Measurements from ENCODE around the gene PALB2.

The PALB2 gene

DNA sequence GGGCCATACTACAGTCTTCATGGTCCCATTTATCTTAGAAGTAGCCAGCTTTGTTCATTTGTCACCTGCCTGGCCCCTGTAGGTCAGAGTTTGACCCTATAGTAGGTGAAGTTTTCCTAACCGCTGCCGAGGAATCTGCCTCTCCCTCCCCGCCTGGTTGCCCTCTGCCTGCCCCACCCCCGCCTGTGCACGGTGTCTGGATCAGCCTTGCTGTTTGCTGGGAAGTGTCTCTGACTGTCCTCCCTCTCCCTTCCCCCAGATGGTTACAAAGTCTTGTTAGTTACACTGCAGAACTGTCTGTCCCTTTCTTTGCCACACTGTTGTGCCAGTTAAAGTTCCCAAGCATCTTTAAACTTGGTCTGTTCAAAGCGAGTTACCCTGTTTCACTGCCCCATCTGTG is 77.9 kb downstream of the PALB2 start:
- DNase-seq (ENCODE audit: extremely low read depth, low read depth) = no peak
- TF ChIP-seq CTCF (IDR thresholded peaks at IDR 0.05; ENCODE audit: low read depth, low read length, missing control alignments) = no peak
- no peak overlapping the region for H3K4me3 ChIP-seq (replicated peaks; ENCODE audit: low read depth, low read length)

DNA sequence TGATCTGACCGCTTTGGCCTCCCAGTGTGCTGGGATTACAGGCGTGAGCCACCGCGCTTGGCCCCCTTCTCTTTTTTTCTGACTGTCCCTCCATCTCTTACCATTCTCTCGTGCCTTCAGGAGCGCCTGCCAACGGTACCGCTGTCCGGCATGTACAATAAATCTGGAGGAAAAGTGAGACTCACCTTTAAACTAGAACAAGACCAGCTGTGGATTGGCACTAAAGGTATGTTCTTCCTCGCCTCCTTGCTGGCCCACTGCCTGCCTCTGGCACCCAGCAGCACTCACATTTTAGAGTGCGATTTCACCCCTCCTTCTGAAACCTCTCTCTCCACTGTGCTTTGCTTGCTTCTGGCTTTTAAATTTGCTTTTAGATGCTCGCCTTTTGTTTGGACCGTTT is 78.6 kb downstream of the PALB2 start:
- H3K4me3 ChIP-seq (replicated peaks; ENCODE audit: low read depth, low read length) = no peak overlapping the region
- TF ChIP-seq CTCF (IDR thresholded peaks at IDR 0.05; ENCODE audit: low read depth, low read length, missing control alignments) = no peak
- DNase-seq (ENCODE audit: extremely low read depth, low read depth) = no peak

- no peak overlapping the region for H3K4me3 ChIP-seq (replicated peaks; ENCODE audit: low read depth, low read length)
- no peak for DNase-seq (ENCODE audit: extremely low read depth, low read depth)
- no peak for TF ChIP-seq CTCF (IDR thresholded peaks at IDR 0.05; ENCODE audit: low read depth, low read length, missing control alignments)
Measured at GRCh38 chr16:23561586-23561985, 79.5 kb downstream of the PALB2 start.

- DNase-seq (ENCODE audit: extremely low read depth, low read depth) = no peak
- no peak for TF ChIP-seq CTCF (IDR thresholded peaks at IDR 0.05; ENCODE audit: low read depth, low read length, missing control alignments)
- H3K4me3 ChIP-seq (replicated peaks; ENCODE audit: low read depth, low read length) = peak overlapping the region; percentile 73
Measured at GRCh38 chr16:23557779-23558702, 83.1 kb downstream of the PALB2 start.

DNA sequence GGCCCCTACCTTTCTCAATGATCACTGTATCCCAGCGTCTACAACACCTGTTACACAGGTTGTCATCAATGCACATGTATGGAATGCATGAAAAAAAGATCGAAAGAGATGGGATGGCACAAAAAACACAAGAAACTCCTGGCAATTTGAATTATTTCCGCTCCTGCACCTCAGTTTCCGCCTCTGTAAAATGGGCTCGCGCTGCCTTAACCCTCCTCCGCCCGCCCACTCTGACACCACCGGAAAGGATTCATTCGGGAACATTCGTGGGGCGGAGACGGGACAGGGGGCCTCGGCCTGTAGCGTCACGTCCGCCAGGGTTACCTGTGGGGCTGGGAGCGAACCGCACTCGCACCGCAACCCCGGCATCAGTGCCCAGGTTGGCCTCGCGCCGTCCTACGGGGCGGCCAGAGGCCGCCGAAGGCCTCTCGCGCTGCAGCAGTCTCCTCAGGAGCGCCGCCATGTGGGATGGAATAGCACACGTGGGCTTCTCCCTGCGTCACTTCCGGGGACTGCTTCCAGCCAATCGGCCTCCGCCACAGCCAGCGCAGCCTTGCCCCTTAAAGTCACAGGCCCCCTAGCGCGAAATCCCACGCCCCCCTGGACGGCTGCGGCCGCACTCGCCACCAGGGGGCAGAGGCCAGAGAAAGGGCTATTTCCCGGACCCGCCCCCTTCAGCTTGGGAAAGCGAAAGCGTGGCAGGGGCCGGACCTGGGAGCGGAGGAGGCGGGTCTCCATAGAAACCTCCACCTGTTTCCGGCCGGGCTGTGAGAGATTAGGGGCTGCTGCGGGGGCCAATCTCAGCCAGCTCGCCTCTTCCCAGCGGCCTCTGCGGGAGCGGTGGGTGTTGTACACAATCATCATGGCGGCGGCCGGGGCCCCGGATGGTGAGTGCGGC is 84.0 kb downstream of the PALB2 start, which contains the start of the genes EARS2 and UBFD1:
Gene EARS2, minus strand, starts transcription at position 470 of the 898 bp plus-strand sequence. Its CDS starts 7 bp downstream, at position 463.
Gene UBFD1, plus strand, starts transcription at position 847 of the 898 bp plus-strand sequence. Its CDS starts 16 bp downstream, at position 863.
- peak; percentile 91 for TF ChIP-seq CTCF (IDR thresholded peaks at IDR 0.05; ENCODE audit: low read depth, low read length, missing control alignments)
- DNase-seq (ENCODE audit: extremely low read depth, low read depth) = peak; percentile 93
- peak within 1 kb of the TSS; percentile 73 for H3K4me3 ChIP-seq (replicated peaks; ENCODE audit: low read depth, low read length)

- no peak overlapping the region for H3K4me3 ChIP-seq (replicated peaks; ENCODE audit: low read depth, low read length)
- DNase-seq (ENCODE audit: extremely low read depth, low read depth) = no peak
- TF ChIP-seq CTCF (IDR thresholded peaks at IDR 0.05; ENCODE audit: low read depth, low read length, missing control alignments) = no peak
Measured at GRCh38 chr16:23554536-23554935, 86.6 kb downstream of the PALB2 start.
